Mucosa of descending colon (tissue), 3 donors: ENCODE measurements around the gene SERPINA10. TPM values are rescaled to one million over a fixed set of nuclear protein-coding genes. Genes with fewer than 3 reads are reported as not detected.
A peak's percentile ranks its signal among the peaks of the same experiment; 100 is the strongest.

Experiments
- ATAC-seq: fragments of 200-7000 bp; cut with Tn5 transposase; one replicate; pipeline ENCODE4 v1.9.1; 2020; ENCODE audit warnings: mild to moderate bottlenecking, moderate library complexity
- DNase-seq, 3 donors: peaks; one replicate each; pipeline ENCODE4 v3.0.0-alpha.2; 2020
- H3K36me3 ChIP-seq: fragments of 200-600 bp; one replicate; pipeline ENCODE4 v1.8.0; 2021; ENCODE audit warnings: low read depth, mild to moderate bottlenecking
- H3K4me1 ChIP-seq: fragments of 200-600 bp; one replicate; pipeline ENCODE4 v1.8.0; 2021; ENCODE audit warnings: low read depth, mild to moderate bottlenecking
- H3K4me3 ChIP-seq: fragments of 200-600 bp; one replicate; pipeline ENCODE4 v1.8.0; 2021; ENCODE audit warnings: mild to moderate bottlenecking
- H3K9me3 ChIP-seq: fragments of 200-600 bp; one replicate; pipeline ENCODE4 v1.8.0; 2021; ENCODE audit warnings: mild to moderate bottlenecking
- intact Hi-C, 2 donors: fragments of 100-400 bp; cut with DNase I in 1 of 2; cut with micrococcal nuclease in 1 of 2; formaldehyde crosslinking; loops; one replicate each; pipeline versions ENCODE4 v1.11.0 to v1.11.1; 2022; cut with DNase I, micrococcal nuclease
- long read RNA-seq, 2 donors: library from polyadenylated mRNA; unstranded; transcript quantifications; one replicate each; pipeline ENCODE4 v2.0.0, GENCODE V29; 2019 to 2021
- total RNA-seq, 3 donors: library from RNA; stranded (reverse); fragmentation: NEBNext Ultra II Directional in 2 of 3; extraction: Animal tissue kit (Norgen Biotek cat#: 25700) in 2 of 3; gene quantifications; one replicate each; pipeline versions ENCODE4 v1.2.1 to v1.2.4, GENCODE V29; 2021 to 2023
- TF ChIP-seq, protein P1 (sequence below): fragments of 200-600 bp; IDR thresholded peaks from one replicate; pipeline ENCODE4 v1.8.0; 2022; ENCODE audit warnings: antibody characterized with exemption, mild to moderate bottlenecking
- donor health status: DM: no; HTN: no; CAD: no; lungs with moderate emphysema.
- donor health status: DM: no; HTN: no; CAD: no.
- donor health status: DM: no; HTN: yes; CAD: no.

Gene SERPINA10, protein sequence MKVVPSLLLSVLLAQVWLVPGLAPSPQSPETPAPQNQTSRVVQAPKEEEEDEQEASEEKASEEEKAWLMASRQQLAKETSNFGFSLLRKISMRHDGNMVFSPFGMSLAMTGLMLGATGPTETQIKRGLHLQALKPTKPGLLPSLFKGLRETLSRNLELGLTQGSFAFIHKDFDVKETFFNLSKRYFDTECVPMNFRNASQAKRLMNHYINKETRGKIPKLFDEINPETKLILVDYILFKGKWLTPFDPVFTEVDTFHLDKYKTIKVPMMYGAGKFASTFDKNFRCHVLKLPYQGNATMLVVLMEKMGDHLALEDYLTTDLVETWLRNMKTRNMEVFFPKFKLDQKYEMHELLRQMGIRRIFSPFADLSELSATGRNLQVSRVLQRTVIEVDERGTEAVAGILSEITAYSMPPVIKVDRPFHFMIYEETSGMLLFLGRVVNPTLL
- under 1 TPM; 0.09 to 0.34 (median 0.20) TPM for total RNA-seq
- long read RNA-seq, donor 1, result 0 reads
- long read RNA-seq, donor 2, result 0 reads

DNA sequence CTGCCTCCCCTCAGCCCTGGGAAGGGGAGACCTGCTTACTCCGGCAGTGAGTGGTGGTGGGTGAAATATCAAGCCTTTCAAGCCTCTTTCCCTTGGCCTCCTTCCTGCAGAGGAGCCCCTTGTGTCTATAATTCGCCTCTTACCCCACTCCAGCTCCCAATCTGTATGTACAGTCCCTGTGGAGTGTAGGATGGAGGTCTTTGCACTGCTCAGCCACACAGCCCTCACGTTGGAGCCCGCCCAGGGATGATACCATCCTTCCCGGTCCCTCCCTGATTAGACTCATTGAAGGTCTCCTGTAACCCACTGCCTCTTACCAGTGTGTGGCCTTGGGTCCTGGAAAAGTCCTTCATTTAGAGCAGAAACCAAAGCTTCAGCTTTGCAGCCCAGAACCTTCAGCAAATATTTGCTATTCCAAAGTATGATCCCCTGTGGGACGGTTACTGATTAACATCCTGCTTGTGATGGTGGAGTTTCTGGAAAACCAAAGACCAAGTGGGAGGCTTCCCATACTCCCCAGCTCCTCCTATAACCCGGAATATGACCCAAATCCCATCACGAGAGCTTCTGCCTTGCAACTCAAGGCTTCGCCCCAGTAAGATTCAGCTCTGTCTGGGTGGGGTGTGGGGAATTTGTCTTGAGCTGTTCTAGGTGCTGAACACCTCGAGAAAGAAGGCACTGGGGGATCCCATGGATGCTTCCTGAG is at the start of gene SERPINA10:
Gene SERPINA10, minus strand, starts transcription at position 397 of the 706 bp plus-strand sequence. CDS start 2,675 bp downstream, outside the sequence.
- Histone ChIP-seq H3K4me1 (peaks cover 11% of the 10 kb centered on the region), H3K9me3 (no peaks in the 10 kb centered on the region), H3K4me3 (no peak within 1 kb of the TSS), H3K36me3 (no peaks in the 10 kb centered on the region)
- peak; percentile 67 for ATAC-seq
- no peak for DNase-seq
- intact Hi-C loops, result no loop called here
- TF ChIP-seq, protein P1, sequence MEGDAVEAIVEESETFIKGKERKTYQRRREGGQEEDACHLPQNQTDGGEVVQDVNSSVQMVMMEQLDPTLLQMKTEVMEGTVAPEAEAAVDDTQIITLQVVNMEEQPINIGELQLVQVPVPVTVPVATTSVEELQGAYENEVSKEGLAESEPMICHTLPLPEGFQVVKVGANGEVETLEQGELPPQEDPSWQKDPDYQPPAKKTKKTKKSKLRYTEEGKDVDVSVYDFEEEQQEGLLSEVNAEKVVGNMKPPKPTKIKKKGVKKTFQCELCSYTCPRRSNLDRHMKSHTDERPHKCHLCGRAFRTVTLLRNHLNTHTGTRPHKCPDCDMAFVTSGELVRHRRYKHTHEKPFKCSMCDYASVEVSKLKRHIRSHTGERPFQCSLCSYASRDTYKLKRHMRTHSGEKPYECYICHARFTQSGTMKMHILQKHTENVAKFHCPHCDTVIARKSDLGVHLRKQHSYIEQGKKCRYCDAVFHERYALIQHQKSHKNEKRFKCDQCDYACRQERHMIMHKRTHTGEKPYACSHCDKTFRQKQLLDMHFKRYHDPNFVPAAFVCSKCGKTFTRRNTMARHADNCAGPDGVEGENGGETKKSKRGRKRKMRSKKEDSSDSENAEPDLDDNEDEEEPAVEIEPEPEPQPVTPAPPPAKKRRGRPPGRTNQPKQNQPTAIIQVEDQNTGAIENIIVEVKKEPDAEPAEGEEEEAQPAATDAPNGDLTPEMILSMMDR, result no peak

DNA sequence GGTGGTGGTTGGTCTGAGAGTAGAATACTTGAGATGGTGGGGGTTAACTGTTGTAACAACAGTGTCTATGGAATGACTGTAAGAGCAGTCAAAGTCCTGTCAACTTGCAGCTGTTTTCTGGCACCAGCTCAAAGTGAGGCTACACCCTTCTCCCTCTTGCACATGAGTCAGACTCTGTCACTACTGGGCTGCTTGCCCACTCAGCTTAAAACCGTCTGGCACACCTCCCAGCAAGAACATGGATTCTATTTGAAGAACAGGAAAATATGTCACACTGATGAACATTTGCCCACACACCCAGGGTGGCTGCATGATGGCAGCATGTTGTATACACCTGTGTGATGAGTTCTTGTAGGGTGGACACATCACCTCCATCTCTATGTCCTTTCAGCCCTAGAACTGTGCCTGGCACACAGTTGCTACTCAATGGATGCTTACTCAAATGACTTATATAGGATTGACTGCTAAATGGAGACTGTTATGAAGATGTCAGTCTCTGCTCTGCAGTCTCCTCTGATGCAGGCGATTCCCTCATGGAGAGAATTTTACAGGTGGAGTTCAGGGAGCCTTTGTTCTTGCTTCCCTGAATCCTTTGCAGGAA is 49.4 kb upstream of the SERPINA10 start:
- Histone ChIP-seq H3K9me3 (no peaks in the 10 kb centered on the region), H3K4me1 (peaks cover 9% of the 10 kb centered on the region), H3K4me3 (no peak overlapping the region), H3K36me3 (no peaks in the 10 kb centered on the region)
- intact Hi-C loops, result no loop called here
- ATAC-seq (peak; percentile 94), DNase-seq (peak; percentile 84 to 98 (median 85))
- TF ChIP-seq, protein P1, result no peak

DNA sequence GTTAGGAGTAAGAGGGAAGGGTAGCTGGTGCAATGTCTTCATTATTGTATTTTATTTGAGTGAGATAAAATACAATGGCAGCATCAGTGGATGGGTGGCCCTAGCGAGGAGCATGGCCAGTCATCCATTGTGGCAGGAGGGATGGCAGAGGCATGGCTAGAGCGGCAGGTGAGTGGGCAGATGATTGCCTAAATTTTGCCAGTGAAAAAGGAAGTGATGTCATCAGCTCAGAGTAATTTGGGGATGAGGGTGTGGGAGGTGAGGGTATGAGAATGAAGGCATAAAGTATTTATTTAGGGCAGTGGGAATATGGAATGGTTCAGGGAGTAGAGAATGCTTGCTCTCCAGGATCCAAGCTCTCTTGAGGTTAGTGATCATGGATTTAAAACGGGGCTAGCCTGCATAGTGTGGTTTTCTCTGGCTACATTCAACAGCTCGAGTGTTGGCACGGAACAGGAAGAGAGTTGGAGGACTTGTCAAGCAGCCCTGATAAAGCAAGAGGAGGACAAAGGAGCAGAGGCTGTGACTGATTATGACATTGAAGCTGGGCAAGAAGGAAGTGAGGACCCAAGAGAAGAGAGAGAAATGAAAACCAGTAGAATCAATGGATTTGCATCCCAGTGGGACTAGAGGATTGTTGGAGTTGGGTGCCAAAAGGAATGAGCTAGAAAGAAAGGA is 48.7 kb upstream of the SERPINA10 start:
- intact Hi-C loops, result no loop called here
- ATAC-seq (peak; percentile 64), DNase-seq (no peak)
- H3K4me3 ChIP-seq, result no peak overlapping the region
- H3K36me3 ChIP-seq, result no peaks in the 10 kb centered on the region
- H3K4me1 ChIP-seq, result peaks cover 9% of the 10 kb centered on the region
- TF ChIP-seq, protein P1, result no peak
- H3K9me3 ChIP-seq, result no peaks in the 10 kb centered on the region

DNA sequence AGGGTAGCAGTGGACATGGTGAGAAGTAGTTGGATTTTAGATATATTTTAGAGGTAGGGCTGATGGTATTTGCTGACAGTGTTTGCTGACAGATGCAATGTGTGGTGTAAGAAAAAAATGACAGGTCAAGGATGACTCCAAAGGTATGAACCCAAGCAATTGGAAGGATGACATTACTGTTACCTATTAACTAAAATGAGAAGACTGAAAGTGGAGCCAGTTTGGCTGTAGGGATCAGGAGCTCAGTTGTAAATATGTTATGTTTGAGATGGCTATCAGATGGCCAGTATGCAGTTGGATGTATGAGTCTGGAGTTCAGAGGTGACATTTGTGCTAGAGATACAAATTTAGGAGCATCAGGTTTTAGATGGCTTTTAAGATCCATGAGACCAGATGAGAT is 47.5 kb upstream of the SERPINA10 start:
- peaks cover 9% of the 10 kb centered on the region for H3K4me1 ChIP-seq
- TF ChIP-seq, protein P1, result no peak
- no peaks in the 10 kb centered on the region for H3K9me3 ChIP-seq
- no peak for ATAC-seq
- no peak overlapping the region for H3K4me3 ChIP-seq
- intact Hi-C loops, result no loop called here
- no peaks in the 10 kb centered on the region for H3K36me3 ChIP-seq
- no peak for DNase-seq

DNA sequence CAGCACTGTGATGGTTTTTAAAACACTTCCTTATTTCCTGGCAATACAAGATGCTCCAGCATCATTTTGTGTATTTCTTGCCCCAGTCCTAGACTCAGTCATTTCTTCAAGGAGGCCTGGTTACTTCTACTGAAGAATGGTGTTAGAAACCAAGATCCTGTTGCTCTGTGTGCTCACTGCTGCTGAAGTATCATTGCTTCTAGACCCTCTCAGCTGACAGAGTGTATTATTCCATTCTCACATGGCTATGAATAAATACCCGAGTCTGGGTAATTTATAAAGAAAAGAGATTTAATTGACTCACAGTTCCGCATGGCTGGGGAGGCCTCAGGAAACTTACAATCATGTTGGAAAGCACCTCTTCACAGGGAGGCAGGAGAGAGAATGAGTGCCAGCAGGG is 45.0 kb upstream of the SERPINA10 start:
- Histone ChIP-seq H3K9me3 (no peaks in the 10 kb centered on the region), H3K4me1 (peaks cover 9% of the 10 kb centered on the region), H3K36me3 (no peaks in the 10 kb centered on the region), H3K4me3 (no peak overlapping the region)
- no peak for DNase-seq
- ATAC-seq, result no peak
- TF ChIP-seq, protein P1, result no peak
- intact Hi-C loops, result no loop called here
